SK-N-SH (cell line): Measurements from ENCODE around the gene ATP2C1. TPM values are rescaled to one million over a fixed set of nuclear protein-coding genes. Genes with fewer than 3 reads are reported as not detected.
A peak's percentile ranks its signal among the peaks of the same experiment; 100 is the strongest.

Experiments
- CTCF ChIA-PET: fragments of 300-600, 350-600 bp; formaldehyde crosslinking; extraction: SDS; loops from one replicate; lab custom pipeline; 2021; lab: Yijun Ruan, JAX
- POLR2A ChIA-PET: fragments of 350-600 bp; sonication (Branson Sonifier 250); formaldehyde crosslinking; extraction: SDS; loops from one replicate; lab custom pipeline; 2020; ENCODE audit warnings: antibody characterized with exemption, inconsistent platforms; lab: Yijun Ruan, JAX
- DNase-seq: peaks from one replicate; pipeline ENCODE4 v3.0.0; 2012
- H2AFZ ChIP-seq: fragments of 200-600 bp; sonication (generic); 2 replicates; pipeline ENCODE4 v1.8.1; 2016; ENCODE audit warnings: antibody characterized with exemption, mild to moderate bottlenecking, low read depth
- H3F3A ChIP-seq: fragments of 200-600 bp; sonication (generic); replicated peaks from 2 replicates; pipeline ENCODE3; 2016; ENCODE audit warnings: antibody characterized with exemption, mild to moderate bottlenecking; ENCODE audit not compliant: insufficient read depth
- H3K27ac ChIP-seq, 2 experiments: fragments of 200-500 bp in 1 of 2; fragments of 200-600 bp in 1 of 2; sonication (Bioruptor generic) in 1 of 2; sonication (generic), shearing (Covaris generic) in 1 of 2; 2 replicates each; pipeline versions ENCODE4 v1.5.1 to v1.6.1; 2014 to 2016; ENCODE audit warnings: low read depth in 2 of 2, inconsistent platforms in 1 of 2, low read length in 1 of 2, mild to moderate bottlenecking in 1 of 2, mixed read lengths in 1 of 2
- H3K27me3 ChIP-seq: fragments of 200-600 bp; sonication (generic), shearing (Covaris generic); 2 replicates; pipeline ENCODE4 v1.6.1; 2016; ENCODE audit warnings: mixed run types; ENCODE audit not compliant: insufficient read depth
- H3K36me3 ChIP-seq, 2 experiments: fragments of 200-500 bp in 1 of 2; fragments of 200-600 bp in 1 of 2; sonication (Bioruptor generic) in 1 of 2; sonication (generic) in 1 of 2; replicated peaks in 1 of 2; 2 replicates each; pipeline versions ENCODE3 to v1.5.1; 2014 to 2016; ENCODE audit warnings: low read length in 1 of 2, mild to moderate bottlenecking in 1 of 2; ENCODE audit not compliant: insufficient read depth in 2 of 2, control insufficient read depth in 1 of 2
- H3K4me1 ChIP-seq, 2 experiments: fragments of 200-500 bp in 1 of 2; fragments of 200-600 bp in 1 of 2; sonication (Bioruptor generic) in 1 of 2; sonication (generic), shearing (Covaris generic) in 1 of 2; 2 replicates each; pipeline versions ENCODE4 v1.5.1 to v1.6.1; 2014 to 2016; ENCODE audit warnings: low read depth in 1 of 2, low read length in 1 of 2, mixed run types in 1 of 2; ENCODE audit not compliant: insufficient read depth in 2 of 2, control insufficient read depth in 1 of 2
- H3K4me2 ChIP-seq: fragments of 200-600 bp; sonication (generic), shearing (Covaris generic); 2 replicates; pipeline ENCODE4 v1.6.1; 2017; ENCODE audit warnings: mixed run types
- H3K4me3 ChIP-seq, 2 experiments: fragments of 200-500 bp in 1 of 2; fragments of 200-600 bp in 1 of 2; sonication (Bioruptor generic) in 1 of 2; sonication (generic), shearing (Covaris generic) in 1 of 2; 2 replicates each; pipeline versions ENCODE4 v1.5.1 to v1.8.1; 2014 to 2016; ENCODE audit warnings: low read depth in 2 of 2, inconsistent platforms in 1 of 2, low read length in 1 of 2, mild to moderate bottlenecking in 1 of 2, mixed read lengths in 1 of 2, moderate library complexity in 1 of 2
- H3K79me2 ChIP-seq: fragments of 200-600 bp; sonication (generic); 2 replicates; pipeline ENCODE4 v1.8.1; 2017; ENCODE audit warnings: mild to moderate bottlenecking; ENCODE audit not compliant: insufficient read depth
- H3K9ac ChIP-seq: fragments of 200-600 bp; sonication (generic); 2 replicates; pipeline ENCODE4 v1.6.1; 2017; ENCODE audit warnings: mixed run types
- H3K9me2 ChIP-seq: fragments of 200-600 bp; sonication (generic); 2 replicates; pipeline ENCODE4 v1.6.1; 2017; ENCODE audit warnings: mixed run types
- H3K9me3 ChIP-seq: fragments of 200-600 bp; sonication (generic); 2 replicates; pipeline ENCODE4 v1.6.1; 2017; ENCODE audit warnings: mixed run types, mild to moderate bottlenecking, moderate library complexity
- H4K20me1 ChIP-seq: fragments of 200-600 bp; sonication (generic); 2 replicates; pipeline ENCODE4 v1.6.1; 2017; ENCODE audit warnings: mild to moderate bottlenecking, mixed run types; ENCODE audit not compliant: insufficient read depth
- CHD2 ChIP-seq: fragments of 150-350 bp; IDR thresholded peaks from 2 replicates; pipeline ENCODE4 v1.6.1; 2018; ENCODE audit warnings: low read length; ENCODE audit not compliant: partially characterized antibody
- EP300 ChIP-seq, 2 experiments: IDR thresholded peaks; 2 replicates each; pipeline versions ENCODE4 v1.4.0 to v1.6.1; 2012; ENCODE audit warnings: borderline replicate concordance in 1 of 2, low read depth in 1 of 2, low read length in 1 of 2
- EZH2phosphoT487 ChIP-seq: fragments of 200-600 bp; sonication (generic); IDR thresholded peaks from 2 replicates; pipeline ENCODE4 v1.6.1; 2017; ENCODE audit warnings: low read depth, mixed run types, mild to moderate bottlenecking, antibody characterized with exemption, moderate library complexity, borderline replicate concordance
- FOSL2 ChIP-seq: IDR thresholded peaks from 2 replicates; pipeline ENCODE4 v1.4.0; 2012; ENCODE audit warnings: low read depth, mild to moderate bottlenecking, moderate library complexity, borderline replicate concordance
- FOXJ3 ChIP-seq: sonication (generic); formaldehyde crosslinking; IDR thresholded peaks from 2 replicates; pipeline ENCODE4 v1.5.1; 2020; ENCODE audit warnings: mild to moderate bottlenecking, missing genetic modification reagents
- GABPA ChIP-seq: IDR thresholded peaks from 2 replicates; pipeline ENCODE4 v1.4.0; 2012; ENCODE audit warnings: low read depth, mild to moderate bottlenecking
- GATA2 ChIP-seq: sonication (generic); formaldehyde crosslinking; IDR thresholded peaks from 2 replicates; pipeline ENCODE4 v1.5.0; 2020; ENCODE audit warnings: mild to moderate bottlenecking, missing genetic modification reagents
- MXI1 ChIP-seq: IDR thresholded peaks from 2 replicates; pipeline ENCODE4 v1.6.1; 2012; ENCODE audit warnings: mild to moderate bottlenecking, low read depth, low read length, improper control_type of control experiment
- NFIC ChIP-seq: IDR thresholded peaks from 2 replicates; pipeline ENCODE4 v1.4.0; 2012; ENCODE audit warnings: borderline replicate concordance
- RAD21 ChIP-seq: IDR thresholded peaks from 2 replicates; pipeline ENCODE4 v1.6.1; 2012; ENCODE audit warnings: mild to moderate bottlenecking, low read length
- RCOR1 ChIP-seq: fragments of 150-350 bp; IDR thresholded peaks from 2 replicates; pipeline ENCODE4 v1.6.1; 2017; ENCODE audit warnings: antibody characterized with exemption, low read length
- RFX5 ChIP-seq: IDR thresholded peaks from 2 replicates; pipeline ENCODE4 v1.6.1; 2012; ENCODE audit warnings: mild to moderate bottlenecking, improper control_type of control experiment, low read length
- RXRA ChIP-seq: IDR thresholded peaks from 2 replicates; pipeline ENCODE4 v1.4.0; 2012; ENCODE audit warnings: low read depth, mild to moderate bottlenecking, borderline replicate concordance
- SIN3A ChIP-seq: IDR thresholded peaks from 2 replicates; pipeline ENCODE4 v1.6.1; 2012; ENCODE audit warnings: low read depth, mild to moderate bottlenecking, low read length, moderate library complexity, borderline replicate concordance
- SMC3 ChIP-seq: IDR thresholded peaks from 2 replicates; pipeline ENCODE4 v1.6.1; 2012; ENCODE audit warnings: low read depth, low read length, improper control_type of control experiment
- TAF1 ChIP-seq: IDR thresholded peaks from 2 replicates; pipeline ENCODE4 v1.6.1; 2012; ENCODE audit warnings: low read depth, mild to moderate bottlenecking, low read length, moderate library complexity, borderline replicate concordance
- TEAD4 ChIP-seq: IDR thresholded peaks from 2 replicates; pipeline ENCODE4 v1.4.0; 2012; ENCODE audit warnings: mild to moderate bottlenecking, borderline replicate concordance; ENCODE audit not compliant: insufficient read depth
- USF1 ChIP-seq: IDR thresholded peaks from 2 replicates; pipeline ENCODE4 v1.4.0; 2012; ENCODE audit warnings: low read depth, borderline replicate concordance
- WGBS: methylation state at CpG from one replicate; pipeline ENCODE4 v1.1.6; 2017; ENCODE audit warnings: low lambda C conversion rate; 5-methylcytosine and 5-hydroxymethylcytosine counted together
- polyA plus RNA-seq, 3 experiments: library from polyadenylated mRNA; depleted of rRNA; stranded (reverse); fragments of >200 nt; gene quantifications; 2 replicates each; pipeline ENCODE4 v1.2.3, GENCODE V29; 2012
- TF ChIP-seq, protein P1 (sequence below): IDR thresholded peaks from 2 replicates; pipeline ENCODE4 v1.6.1; 2012; ENCODE audit warnings: mild to moderate bottlenecking, low read depth, low read length, moderate library complexity
- TF ChIP-seq, protein P2 (sequence below): fragments of 200-600 bp; sonication (generic); IDR thresholded peaks from 2 replicates; pipeline ENCODE4 v1.6.1; 2017; ENCODE audit warnings: antibody characterized with exemption, mild to moderate bottlenecking, moderate library complexity

Gene ATP2C1
- polyA plus RNA-seq, 1 of the 3 experiments (the other 2 are of a cell fraction), result 35.6 TPM

DNA sequence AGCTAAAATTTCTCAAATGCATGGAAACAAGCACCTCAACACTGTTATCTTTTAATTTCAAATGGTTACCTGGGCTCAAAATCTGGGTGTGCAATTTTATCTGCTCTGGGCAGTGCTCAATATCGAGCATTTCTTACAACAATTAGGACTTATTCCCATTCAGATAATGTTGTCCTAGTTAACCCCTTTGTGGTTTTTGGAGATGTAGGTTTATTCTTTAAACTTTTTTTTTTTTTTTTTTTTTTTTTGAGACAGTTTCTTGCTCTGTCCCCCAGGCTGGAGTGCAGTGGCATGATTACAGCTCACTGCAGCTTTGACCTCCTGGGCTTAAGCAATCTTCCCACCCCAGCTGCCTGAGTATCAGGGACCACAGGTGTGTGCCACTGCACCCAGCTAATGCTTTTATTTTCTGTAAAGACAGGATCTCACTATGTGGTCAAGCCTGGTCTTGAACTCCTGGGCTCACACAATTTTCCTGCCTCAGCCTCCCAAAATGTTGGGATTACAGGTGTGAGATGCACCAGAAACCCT lies 4.4 kb upstream of the ATP2C1 start:
- Histone ChIP-seq H3K4me1 (peaks cover 0 to 2% of the 10 kb centered on the region in 2 experiments; a peak in 2 of 4 replicates), H4K20me1 (no peaks in the 10 kb centered on the region), H3K9me3 (no peaks in the 10 kb centered on the region), H3K79me2 (peaks cover 4% of the 10 kb centered on the region), H2AFZ (no peak overlapping the region), H3F3A (no peaks in the 10 kb centered on the region), H3K4me3 (no peak overlapping the region), H3K9ac (no peak overlapping the region), H3K36me3 (peaks cover 0 to 5% of the 10 kb centered on the region in 2 experiments), H3K4me2 (no peak overlapping the region), H3K27ac (no peak overlapping the region)
- POLR2A ChIA-PET, result no interaction called here
- WGBS, result 41% methylated on average over 1 of the region's 1 CpG
- no peak for DNase-seq
- TF ChIP-seq RCOR1 (no peak), EZH2phosphoT487 (no peak)
- TF ChIP-seq, all 33 proteins: peak for 0
- Histone ChIP-seq H3K27me3 (no peaks in the 10 kb centered on the region), H3K9me2 (no peaks in the 10 kb centered on the region)
- CTCF ChIA-PET, result interaction anchor here (6.6 kb wide), 1 partner anchor 129 kb away, joined by 112 read pairs; no protein-coding TSS in a partner anchor

DNA sequence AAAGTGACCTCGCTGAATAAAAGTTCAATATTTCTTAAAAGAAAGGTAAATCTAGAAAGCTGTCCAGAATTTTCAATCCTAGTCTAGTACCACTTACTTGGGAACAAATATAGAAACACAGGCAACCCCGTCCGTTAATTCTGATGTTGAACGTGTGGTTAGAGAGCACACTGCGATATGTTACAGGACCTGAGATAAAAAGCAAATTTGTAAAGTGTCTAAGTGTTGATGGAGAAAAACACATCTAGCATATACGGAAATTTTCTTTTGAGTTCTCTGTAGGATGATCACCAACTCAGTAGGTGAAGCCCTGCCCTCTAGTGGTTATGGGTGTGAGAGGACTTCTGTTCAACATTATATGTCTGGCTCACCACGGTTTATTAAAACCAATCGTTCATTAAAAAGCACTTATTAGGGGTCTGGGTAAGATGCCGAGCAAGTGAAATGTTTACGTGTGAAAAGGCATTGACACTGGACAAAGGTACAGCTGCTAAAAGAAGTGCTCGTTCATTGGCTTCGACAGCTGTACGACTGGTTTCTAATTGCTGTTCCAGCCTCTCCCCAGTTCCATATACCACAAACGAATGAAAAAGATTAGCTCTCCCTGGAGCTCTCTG lies 1.0 kb upstream of the ATP2C1 start:
- ChIA-PET POLR2A (interaction anchor here (1.0 to 2.9 kb wide), 7 partner anchors 9 to 145 kb away, joined by 3 to 8 read pairs (median 5); partner anchors contain the start of genes ASTE1 and NEK11), CTCF (interaction anchor here (0.5 to 6.6 kb wide), 50 partner anchors 8 to 616 kb away, joined by 3 to 112 read pairs (median 4); partner anchors contain the start of gene PIK3R4)
- peak; percentile 70 for DNase-seq
- no peaks in the 10 kb centered on the region for H3K27me3 ChIP-seq
- WGBS, result 3% methylated on average over 14 of the region's 14 CpGs
- peak overlapping the region; percentile 87 for H3K4me2 ChIP-seq
- H3K36me3 ChIP-seq, result peaks cover 0 to 5% of the 10 kb centered on the region in 2 experiments
- H3K9me2 ChIP-seq, result no peaks in the 10 kb centered on the region
- H3K4me3 ChIP-seq, result peak overlapping the region; percentile 87 to 97
- no peaks in the 10 kb centered on the region for H3K9me3 ChIP-seq
- H2AFZ ChIP-seq, result peak overlapping the region; percentile 87
- peak overlapping the region; percentile 91 to 94 for H3K27ac ChIP-seq
- peaks cover 10% of the 10 kb centered on the region for H4K20me1 ChIP-seq
- no peaks in the 10 kb centered on the region for H3F3A ChIP-seq
- H3K4me1 ChIP-seq, result peaks cover 2 to 5% of the 10 kb centered on the region in 2 experiments; a peak in 3 of 4 replicates
- H3K9ac ChIP-seq, result peak overlapping the region; percentile 95
- peaks cover 38% of the 10 kb centered on the region for H3K79me2 ChIP-seq
- TF ChIP-seq TAF1 (0 out of 2 replicates have a peak, but pooled peaks have one; percentile 2), RAD21 (peak; percentile 89), RCOR1 (0 out of 2 replicates have a peak, but pooled peaks have one; percentile 14), CHD2 (no peak), RFX5 (0 out of 2 replicates have a peak, but pooled peaks have one; percentile 16), TEAD4 (no peak), RXRA (no peak), EP300 (IDR thresholded peaks at IDR 0.05; ENCODE audit: borderline replicate concordance in 1 of 2, low read depth in 1 of 2, low read length in 1 of 2) (no peak), USF1 (no peak), FOXJ3 (CRISPR knock-in tag) (no peak), NFIC (no peak), MXI1 (no peak), SIN3A (no peak), FOSL2 (no peak), SMC3 (peak; percentile 78), GABPA (no peak), GATA2 (no peak)
- TF ChIP-seq, protein P1, sequence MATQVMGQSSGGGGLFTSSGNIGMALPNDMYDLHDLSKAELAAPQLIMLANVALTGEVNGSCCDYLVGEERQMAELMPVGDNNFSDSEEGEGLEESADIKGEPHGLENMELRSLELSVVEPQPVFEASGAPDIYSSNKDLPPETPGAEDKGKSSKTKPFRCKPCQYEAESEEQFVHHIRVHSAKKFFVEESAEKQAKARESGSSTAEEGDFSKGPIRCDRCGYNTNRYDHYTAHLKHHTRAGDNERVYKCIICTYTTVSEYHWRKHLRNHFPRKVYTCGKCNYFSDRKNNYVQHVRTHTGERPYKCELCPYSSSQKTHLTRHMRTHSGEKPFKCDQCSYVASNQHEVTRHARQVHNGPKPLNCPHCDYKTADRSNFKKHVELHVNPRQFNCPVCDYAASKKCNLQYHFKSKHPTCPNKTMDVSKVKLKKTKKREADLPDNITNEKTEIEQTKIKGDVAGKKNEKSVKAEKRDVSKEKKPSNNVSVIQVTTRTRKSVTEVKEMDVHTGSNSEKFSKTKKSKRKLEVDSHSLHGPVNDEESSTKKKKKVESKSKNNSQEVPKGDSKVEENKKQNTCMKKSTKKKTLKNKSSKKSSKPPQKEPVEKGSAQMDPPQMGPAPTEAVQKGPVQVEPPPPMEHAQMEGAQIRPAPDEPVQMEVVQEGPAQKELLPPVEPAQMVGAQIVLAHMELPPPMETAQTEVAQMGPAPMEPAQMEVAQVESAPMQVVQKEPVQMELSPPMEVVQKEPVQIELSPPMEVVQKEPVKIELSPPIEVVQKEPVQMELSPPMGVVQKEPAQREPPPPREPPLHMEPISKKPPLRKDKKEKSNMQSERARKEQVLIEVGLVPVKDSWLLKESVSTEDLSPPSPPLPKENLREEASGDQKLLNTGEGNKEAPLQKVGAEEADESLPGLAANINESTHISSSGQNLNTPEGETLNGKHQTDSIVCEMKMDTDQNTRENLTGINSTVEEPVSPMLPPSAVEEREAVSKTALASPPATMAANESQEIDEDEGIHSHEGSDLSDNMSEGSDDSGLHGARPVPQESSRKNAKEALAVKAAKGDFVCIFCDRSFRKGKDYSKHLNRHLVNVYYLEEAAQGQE, result no peak
- TF ChIP-seq, protein P2, sequence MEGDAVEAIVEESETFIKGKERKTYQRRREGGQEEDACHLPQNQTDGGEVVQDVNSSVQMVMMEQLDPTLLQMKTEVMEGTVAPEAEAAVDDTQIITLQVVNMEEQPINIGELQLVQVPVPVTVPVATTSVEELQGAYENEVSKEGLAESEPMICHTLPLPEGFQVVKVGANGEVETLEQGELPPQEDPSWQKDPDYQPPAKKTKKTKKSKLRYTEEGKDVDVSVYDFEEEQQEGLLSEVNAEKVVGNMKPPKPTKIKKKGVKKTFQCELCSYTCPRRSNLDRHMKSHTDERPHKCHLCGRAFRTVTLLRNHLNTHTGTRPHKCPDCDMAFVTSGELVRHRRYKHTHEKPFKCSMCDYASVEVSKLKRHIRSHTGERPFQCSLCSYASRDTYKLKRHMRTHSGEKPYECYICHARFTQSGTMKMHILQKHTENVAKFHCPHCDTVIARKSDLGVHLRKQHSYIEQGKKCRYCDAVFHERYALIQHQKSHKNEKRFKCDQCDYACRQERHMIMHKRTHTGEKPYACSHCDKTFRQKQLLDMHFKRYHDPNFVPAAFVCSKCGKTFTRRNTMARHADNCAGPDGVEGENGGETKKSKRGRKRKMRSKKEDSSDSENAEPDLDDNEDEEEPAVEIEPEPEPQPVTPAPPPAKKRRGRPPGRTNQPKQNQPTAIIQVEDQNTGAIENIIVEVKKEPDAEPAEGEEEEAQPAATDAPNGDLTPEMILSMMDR, result peak; percentile 95
